Measurements from ENCODE around the gene S100PBP. TPM values are rescaled to one million over a fixed set of nuclear protein-coding genes. Genes with fewer than 3 reads are reported as not detected.

The S100PBP gene
- total RNA-seq, 1 donor from 2014 or later: 43.3 TPM

GRCh38 chr1:32873484-32873883 lies 56.0 kb downstream of the S100PBP start:
- Mint-ChIP-seq H3K27me3 (ENCODE audit: unreplicated experiment) (peaks cover 22% of the 10 kb centered on the region), H3K9me3 (ENCODE audit: unreplicated experiment) (no peaks in the 10 kb centered on the region), H3K27ac (ENCODE audit: unreplicated experiment) (no peak overlapping the region), H3K4me3 (ENCODE audit: unreplicated experiment) (no peak overlapping the region), H3K36me3 (ENCODE audit: low read depth, unreplicated experiment) (no peaks in the 10 kb centered on the region), H3K4me1 (ENCODE audit: unreplicated experiment) (peaks cover 21% of the 10 kb centered on the region)
- DNase-seq (ENCODE audit: low spot score): no peak
- TF ChIP-seq CTCF (IDR thresholded peaks at IDR 0.05; ENCODE audit: unreplicated experiment): no peak

DNA sequence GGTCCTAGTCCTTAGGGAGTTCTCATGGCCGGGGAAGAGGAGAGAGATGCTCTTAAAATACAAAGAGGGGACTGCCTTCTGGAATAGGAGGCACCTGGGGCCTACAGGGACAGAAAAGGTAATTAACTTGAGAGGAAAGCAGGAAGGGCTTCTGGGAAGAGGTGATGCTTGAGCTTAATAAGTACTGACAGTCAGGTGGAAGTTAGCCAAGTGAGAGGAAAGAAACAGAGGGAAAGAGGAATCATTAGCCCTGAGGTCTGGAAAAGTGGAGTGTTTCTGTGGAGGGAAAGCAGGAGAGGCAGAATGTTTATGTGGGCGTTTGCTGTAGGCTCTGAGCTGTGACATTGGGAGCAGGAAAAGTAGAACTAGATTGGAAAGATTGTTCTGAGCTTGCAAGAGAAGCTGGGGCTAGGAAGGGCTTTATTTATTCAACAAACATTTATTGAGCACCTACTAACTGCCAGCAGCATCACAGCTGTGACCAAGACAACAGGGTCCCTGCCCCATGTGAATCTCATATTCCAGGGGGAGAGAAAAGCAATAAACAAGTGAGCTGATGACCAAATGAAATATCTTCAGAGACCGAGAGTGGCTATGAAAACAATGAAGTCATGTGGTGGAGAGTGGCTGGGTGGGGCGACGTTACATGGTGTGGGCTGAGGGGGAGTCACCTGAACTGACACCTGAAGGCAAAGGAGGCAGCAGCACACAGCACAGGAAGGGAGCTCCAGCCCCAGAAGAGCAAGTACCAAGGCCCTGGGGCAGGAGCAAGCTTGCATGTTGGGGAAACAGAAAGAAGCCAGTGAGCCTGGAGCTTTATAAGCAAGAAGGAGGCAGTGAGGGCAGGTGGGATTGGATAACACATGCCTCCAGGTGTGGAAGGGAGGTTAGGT lies 57.7 kb downstream of the S100PBP start:
- Mint-ChIP-seq H3K4me1 (ENCODE audit: unreplicated experiment) (peaks cover 12% of the 10 kb centered on the region), H3K4me3 (ENCODE audit: unreplicated experiment) (no peak overlapping the region), H3K27ac (ENCODE audit: unreplicated experiment) (no peak overlapping the region), H3K9me3 (ENCODE audit: unreplicated experiment) (no peaks in the 10 kb centered on the region), H3K36me3 (ENCODE audit: low read depth, unreplicated experiment) (no peaks in the 10 kb centered on the region), H3K27me3 (ENCODE audit: unreplicated experiment) (peaks cover 11% of the 10 kb centered on the region)
- TF ChIP-seq CTCF (IDR thresholded peaks at IDR 0.05; ENCODE audit: unreplicated experiment): no peak
- no peak for DNase-seq (ENCODE audit: low spot score)

DNA sequence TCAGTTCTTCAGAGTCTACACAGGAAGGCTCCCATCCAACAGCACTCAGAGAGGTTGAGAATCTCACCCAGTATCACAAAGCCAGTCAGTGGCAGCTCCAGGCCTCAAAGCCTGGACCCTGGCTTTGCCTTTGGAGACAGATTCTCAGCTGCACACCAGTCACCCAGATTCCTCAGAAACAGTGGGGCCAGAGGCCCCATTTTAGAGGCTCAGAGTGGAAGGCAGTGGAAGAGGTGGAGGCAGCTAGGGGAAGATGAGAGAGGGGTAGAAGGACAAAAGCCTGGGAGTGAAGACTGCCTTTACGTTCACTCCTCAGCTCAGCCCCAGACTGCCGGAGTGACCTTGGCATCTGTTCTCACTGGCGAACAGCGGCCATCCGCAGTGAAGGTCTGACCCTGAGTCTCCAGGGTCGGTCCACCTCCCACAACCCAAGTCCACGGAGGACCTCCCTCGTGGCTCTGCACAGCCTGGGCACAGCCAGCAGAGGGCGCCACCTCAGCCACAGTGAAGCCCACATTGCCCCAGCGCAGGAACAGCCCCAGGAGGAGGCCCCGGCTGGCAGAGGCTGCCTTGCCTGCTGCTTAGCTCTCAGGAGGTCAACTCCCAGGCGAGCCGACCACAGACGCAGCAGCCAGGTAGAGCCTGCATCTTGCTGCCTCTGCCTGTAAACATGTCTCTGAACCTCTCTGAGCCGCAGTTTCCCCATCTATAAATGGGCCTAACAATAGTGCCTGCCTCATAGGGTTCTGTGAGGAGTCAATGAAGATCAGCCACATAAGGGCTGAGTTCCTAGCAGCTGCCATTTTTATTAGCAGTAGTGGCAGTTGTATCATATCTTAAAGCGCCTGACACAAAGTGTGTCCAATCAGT lies 59.1 kb downstream of the S100PBP start:
- Mint-ChIP-seq H3K4me1 (ENCODE audit: unreplicated experiment) (peaks cover 7% of the 10 kb centered on the region), H3K9me3 (ENCODE audit: unreplicated experiment) (no peaks in the 10 kb centered on the region), H3K36me3 (ENCODE audit: low read depth, unreplicated experiment) (no peaks in the 10 kb centered on the region), H3K27me3 (ENCODE audit: unreplicated experiment) (peaks cover 8% of the 10 kb centered on the region), H3K4me3 (ENCODE audit: unreplicated experiment) (no peak overlapping the region), H3K27ac (ENCODE audit: unreplicated experiment) (no peak overlapping the region)
- TF ChIP-seq CTCF (IDR thresholded peaks at IDR 0.05; ENCODE audit: unreplicated experiment): peak; percentile 96
- DNase-seq (ENCODE audit: low spot score): peak; percentile 81

DNA sequence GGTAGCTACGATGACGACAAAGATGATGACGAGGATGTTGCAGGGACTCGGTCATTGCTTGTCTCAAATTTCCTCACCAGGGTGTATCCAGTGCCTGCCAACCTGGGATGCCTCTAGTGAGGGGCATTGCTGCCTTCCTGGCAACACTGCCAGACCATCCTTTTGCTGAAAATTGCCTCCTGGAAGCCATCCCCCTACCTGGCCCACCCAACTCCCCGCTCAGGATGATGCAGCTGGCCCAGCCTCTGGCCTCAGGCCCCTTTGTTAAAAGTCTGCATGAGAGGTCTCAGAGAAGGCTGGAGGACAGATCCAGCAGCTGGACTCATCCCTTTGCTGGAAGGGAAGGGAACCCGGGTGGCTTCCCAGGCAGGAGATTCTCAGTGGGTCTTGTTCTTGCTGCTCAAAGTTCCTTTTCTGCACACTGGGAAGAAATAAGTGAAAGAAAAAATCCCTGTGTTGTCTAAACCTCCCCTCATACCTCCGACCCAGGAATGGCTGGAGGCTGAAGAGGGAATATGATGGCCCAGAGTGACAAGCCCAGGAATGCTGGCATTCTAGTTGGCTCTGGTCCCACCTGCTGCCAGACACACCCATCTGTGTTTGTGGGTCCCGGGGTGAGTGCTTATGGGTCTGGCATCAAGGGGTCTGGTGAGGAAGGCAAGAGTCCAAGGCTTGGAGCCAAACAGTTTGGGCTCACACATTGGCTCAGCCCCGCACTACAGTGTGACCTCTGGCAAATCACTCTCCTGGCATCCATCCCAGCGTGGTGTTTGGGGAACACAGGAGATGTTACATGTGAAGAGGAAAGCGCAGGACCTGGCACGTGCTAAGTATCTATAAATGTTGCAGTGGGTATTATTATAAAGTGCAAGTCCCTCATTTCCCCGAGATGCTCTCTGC lies 60.0 kb downstream of the S100PBP start:
- H3K4me1 Mint-ChIP-seq (ENCODE audit: unreplicated experiment): no peaks in the 10 kb centered on the region
- no peak for DNase-seq (ENCODE audit: low spot score)
- no peak for TF ChIP-seq CTCF (IDR thresholded peaks at IDR 0.05; ENCODE audit: unreplicated experiment)
- H3K4me3 Mint-ChIP-seq (ENCODE audit: unreplicated experiment): no peak overlapping the region
- H3K36me3 Mint-ChIP-seq (ENCODE audit: low read depth, unreplicated experiment): no peaks in the 10 kb centered on the region
- H3K27ac Mint-ChIP-seq (ENCODE audit: unreplicated experiment): no peak overlapping the region
- peaks cover 5% of the 10 kb centered on the region for H3K27me3 Mint-ChIP-seq (ENCODE audit: unreplicated experiment)
- H3K9me3 Mint-ChIP-seq (ENCODE audit: unreplicated experiment): no peaks in the 10 kb centered on the region

Data from endothelial cell (in vitro differentiated cells).